Ammon's horn (tissue), 1 donor: ENCODE measurements around the gene TRAPPC12.
A peak's percentile ranks its signal among the peaks of the same experiment; 100 is the strongest.
"Not testable (repeated sequence)": the region's sequence is repeated elsewhere in the genome, so short reads cannot be mapped to it uniquely, and the experiment has no call there.

Experiments
- DNase-seq: peaks from one replicate; pipeline ENCODE4 v3.0.0-alpha.2; 2016; ENCODE audit warnings: low spot score

The TRAPPC12 gene

DNA sequence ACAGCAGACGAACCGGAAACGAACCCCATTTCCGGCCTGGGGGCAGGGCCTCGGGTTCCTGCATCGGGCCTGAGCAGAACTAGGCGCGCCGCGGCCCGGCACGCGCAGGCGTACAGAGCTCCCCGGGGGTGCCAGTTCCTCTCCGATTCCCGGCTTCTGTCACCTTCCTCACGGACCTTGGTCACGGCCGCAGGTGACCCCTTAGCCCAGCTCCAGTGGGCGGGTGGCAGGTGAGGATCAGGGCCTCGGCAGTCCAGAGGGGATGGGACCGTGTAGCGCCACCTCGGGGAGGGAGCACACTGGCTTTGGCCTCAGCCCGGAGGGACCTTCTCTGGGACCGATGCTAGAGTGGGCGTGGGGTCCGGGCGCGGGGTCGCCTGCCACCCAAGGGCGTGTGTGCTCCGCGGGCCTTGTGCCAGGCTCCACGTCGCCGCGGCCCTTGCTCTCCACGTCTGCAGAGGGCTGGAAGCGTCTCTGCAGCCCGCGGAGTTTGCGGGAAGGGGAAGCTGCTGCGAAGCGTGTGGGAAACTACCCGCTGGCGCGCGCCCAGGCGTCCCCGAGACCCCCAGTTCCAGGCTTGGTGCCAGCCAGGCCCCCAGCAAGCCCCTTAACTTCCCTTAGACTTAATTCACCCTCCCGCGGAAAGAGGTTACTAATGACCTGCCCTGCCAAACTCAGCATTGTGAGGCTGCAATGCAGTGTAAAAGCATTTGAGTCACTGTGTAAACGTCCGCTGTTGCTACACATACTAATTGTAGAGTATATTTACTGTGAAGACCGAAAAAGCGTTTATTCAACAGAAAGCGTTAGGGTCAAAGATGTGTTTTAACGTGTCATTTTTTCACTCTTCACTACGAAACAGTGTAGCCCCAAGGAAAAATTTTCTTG is at the start of gene TRAPPC12:
TSS of gene TRAPPC12 (plus strand) at position 48 of the 888 bp plus-strand sequence. CDS start 7,930 bp downstream, outside the sequence.
- peak; percentile 90 for DNase-seq

DNA sequence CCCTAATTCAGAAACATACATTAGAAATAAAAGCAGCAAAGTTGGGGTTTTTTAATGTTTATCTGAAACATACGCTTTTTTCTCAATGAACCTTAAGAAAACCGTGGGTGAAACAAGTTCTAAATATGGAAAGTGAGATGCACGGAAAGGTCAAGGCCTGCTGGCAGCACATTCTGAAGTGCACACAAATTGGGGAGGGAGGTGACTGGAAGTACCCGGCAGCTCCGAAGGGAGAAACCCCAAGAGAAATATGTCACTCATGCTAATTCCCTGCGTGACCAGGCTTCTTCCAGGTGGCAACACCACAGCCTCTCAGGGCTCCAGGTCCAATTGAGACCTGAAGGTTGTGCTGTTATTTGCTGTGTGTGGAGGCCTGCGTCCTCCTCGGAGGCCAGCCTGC is 47.4 kb upstream of the TRAPPC12 start:
- no peak for DNase-seq

DNA sequence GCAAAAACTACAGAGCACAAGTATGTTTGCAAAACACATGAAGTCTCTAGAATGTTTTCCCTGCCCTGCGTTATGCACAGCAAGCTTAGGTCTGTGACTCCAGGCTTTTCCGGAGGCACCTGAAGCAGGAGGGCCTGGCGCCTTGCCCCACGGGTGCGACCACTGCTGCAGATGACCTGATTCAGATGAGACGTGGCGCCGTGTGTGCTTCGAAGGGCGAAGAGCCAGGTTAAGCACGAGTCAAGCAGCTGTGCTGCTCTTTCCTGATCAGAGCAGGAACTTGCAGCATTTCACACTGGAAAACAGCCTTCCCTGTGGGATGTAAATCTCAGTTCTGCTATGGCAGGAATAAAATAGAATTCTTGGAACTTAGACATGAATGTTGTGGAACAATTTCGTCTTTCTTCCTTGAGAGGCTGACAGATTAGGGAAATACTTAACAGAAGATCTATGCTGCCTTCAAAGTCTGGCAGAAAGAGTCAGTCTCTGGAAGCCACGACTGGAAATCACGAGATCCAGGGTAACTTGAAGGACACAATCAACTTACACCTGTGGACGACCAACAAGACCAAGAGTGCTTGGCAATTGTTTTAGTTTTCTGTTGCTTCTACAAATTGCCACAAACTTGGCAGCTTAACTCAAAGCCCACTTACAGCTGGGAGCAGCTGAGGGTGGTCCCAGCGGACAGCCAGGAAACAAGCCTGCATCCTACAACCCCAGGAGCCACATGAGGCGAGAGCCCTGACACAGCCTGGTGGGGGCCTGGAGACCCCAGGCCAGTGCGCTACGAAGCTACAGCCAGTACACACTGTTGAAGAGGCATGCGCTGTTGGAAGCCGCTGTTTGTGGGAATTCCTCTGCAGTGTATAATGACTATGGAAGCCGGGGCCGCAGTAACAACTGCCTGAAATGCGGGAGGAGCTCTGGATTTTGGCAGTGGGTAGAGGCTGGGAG is 44.8 kb upstream of the TRAPPC12 start:
- DNase-seq, result no peak

DNA sequence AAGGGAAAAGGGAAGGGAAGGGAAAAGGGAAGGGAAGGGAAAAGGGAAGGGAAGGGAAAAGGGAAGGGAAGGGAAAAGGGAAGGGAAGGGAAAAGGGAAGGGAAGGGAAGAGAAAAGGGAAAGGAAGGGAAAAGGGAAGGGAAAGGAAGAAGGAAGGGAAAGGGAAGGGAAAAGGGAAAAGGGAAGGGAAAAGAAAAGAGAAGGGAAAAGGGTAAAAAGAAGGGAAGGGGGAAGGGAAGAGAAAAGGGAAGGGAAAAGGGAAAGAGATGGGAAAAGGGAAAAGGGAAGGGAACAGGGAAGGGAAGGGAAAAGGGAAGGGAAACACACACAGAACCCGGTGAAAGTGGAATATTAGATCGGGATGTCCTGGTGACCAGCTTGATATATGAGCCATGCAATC is 42.6 kb upstream of the TRAPPC12 start:
- no peak for DNase-seq

DNA sequence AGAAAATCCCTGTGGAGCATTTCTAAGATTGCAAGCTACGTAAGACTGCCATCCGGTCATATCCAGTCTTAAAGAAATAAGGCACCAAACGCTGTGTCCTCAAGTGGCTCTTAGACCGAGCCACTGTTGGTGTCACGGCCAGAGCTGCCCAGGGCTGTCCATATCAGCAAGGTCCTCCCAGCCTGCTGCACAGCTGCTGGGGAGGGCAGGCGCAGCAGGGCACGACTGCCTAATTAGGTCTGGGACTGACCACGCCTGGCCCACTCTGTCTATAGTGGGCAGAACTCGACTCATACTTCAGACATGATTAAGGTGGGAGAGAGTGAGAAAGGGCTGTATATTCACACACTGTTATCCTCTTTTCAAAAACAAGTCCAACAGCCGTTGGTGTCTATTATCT is 41.2 kb upstream of the TRAPPC12 start:
- no peak for DNase-seq

DNA sequence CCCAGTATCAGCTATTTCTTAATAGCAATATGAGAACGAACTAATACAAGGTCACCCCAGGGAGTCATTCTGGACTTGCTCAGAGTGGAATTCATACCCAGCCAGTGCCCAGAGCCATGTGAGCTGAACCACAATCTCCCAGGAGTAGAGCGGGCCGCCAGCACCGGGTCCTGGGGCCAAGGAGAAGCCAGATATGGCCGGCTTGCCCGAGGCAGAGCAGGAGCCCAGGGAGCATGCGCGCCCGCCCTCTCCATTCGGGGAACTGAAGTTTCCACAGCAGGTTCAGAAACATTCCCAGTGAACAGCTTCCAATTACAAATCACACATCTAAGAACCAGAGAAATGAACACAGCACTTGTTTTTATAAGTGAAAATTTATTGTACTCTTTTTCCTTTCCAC is 39.4 kb upstream of the TRAPPC12 start:
- DNase-seq, result no peak

DNA sequence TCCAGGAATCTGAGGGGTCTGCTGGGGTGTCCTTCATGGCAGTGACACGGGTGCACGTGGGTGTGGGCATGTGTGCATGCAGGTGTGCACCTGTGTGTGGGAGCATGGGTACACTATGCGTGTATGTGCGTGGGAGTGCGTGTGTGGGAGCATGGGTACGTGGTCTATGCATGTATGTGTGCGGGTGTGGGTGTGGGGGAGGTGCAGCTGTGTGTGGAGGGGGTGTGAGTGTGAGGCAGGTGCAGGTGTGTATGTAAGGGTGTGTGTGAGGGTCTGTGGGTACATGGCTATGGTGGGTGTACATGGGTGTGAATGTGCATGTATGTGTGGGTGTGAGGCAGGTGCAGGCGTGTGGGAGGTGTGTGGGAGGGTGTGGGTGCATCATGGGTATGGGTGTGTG is 38.2 kb upstream of the TRAPPC12 start:
- DNase-seq, result no peak

DNA sequence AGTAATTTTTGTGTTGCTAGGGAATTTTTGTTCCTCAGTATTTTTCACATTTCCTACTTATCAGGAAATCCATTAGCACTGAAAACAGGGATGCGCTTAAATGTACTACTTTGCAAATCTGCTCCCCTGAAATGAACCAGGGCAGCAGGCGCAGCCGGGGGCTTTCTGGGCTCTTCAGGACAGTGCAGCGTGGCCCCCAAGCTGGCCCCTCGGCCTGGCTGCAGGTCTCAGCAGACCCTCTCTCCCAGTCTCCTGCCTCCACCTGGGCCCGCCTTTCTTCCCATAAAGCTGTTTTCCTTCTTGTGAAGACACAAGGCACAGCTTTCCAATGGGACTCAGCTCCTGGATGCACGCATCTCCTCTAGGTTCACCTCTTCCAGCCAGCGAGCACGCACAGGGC is 37.2 kb upstream of the TRAPPC12 start:
- DNase-seq, result no peak

DNA sequence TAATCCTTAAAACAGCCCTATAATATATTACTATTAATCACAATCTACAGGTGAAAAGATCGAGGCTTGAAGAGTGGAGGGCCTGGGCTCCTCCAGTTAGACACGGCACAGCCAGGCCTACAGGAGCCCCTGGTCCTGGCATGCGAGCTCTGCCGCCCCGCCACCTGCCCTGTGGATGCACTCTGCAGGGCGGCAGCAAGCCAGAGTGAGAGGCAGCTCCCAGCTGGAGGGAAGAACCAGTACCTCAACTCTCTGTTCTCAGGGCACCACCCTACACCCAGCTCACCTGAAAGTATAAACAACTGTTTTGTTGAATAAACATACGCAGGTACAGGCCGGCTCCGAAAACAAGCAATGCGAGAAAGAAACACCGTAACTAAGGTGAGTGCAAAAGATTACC is 36.5 kb upstream of the TRAPPC12 start:
- DNase-seq, result no peak

DNA sequence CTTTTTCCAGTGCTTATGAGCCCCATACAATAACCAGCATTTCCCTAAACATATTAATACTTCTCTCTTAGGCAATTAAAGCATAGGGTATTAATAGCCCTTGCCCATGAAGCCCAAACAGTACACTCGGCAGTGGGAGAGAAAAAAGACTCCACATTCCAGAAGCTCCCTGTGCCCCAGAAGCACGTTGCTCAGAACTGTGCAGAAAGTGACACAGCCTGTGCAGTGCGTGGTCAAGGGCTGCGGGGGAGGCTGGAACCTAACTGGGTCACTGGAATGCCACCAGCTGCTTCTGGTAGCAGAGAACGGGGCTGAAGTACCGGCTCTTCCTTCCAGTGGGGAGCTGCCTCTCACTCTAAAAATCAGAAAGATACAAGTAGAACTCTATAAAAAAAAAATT is 34.6 kb upstream of the TRAPPC12 start:
- no peak for DNase-seq

DNA sequence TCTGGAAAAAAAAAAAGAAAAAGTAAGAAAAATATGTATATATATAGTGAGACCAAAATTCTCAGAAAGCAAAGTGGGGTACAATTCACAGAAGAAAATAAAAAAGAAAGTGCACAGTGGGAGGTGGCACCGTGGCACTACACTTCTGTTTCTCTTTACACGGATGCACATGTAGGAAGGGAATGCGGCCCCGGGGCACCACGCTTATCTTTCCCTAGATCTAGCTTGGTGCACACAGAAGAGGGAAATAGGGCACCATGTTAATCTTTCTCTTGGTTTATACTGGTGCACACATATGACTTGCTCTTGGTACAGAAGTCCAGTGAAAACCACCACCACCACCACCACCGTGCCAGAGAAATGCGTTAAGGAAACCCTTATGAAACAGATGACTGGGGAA is 33.9 kb upstream of the TRAPPC12 start:
- no peak for DNase-seq

DNA sequence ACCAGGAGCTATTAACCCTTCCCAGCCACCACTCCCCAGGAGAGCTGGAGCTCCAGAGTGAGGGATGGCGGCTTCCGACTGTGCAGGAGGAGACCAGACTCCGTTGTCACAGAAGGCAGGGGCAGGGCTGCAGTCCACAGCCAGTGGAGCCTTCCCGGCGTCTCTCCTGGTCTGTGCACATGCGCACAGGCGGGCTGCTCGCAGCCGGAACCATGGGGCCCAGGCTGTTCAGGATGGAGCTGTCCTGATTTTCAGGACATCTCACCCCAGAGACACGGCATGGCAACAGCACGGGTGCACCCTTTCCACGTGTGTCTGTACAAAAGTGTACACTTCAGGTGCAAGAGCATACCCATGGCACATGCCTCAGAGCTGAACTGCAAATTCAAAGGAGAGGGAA is 30.7 kb upstream of the TRAPPC12 start:
- peak; percentile 41 for DNase-seq

DNA sequence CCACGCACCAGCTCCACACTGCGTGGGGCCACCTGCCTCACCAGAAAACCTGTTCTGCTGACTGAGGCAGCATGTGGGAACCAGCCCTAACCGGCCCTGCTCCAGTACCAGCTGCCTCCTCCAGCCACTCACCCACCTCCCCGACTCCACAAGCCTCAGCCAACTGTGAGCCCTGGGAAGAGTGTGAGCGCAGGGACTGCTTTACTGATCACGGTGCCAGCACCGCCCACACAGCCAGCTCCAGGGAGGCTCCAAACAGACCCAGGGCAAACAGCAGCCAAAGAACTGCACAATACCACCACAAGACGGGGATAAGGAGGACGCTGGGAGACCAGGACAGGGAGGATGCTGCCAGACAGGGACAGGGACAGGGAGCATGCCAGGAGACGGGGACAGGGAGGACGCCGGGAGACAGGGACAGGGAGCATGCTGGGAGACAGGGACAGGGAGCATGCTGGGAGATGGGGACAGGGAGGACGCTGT is 30.2 kb upstream of the TRAPPC12 start:
- DNase-seq, result peak; percentile 73

DNA sequence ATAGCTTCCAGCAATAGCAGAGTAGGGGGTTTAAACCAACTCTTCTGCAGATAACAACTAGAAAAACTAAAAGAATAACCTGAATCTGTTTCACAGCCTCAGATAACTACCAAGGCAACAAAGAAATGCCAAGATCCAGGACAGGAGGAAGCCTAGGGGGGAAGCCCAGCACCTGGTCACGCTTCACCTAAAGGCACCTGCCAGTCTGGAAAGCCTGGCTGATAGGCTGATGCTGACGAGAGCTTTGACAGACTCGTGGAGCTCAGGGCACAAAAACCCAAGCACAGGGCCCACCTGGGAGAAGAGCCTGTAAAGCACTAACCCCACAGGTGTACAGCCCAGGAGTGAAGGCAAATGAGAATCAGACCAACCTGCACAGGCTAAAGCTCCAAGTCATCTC is 24.5 kb upstream of the TRAPPC12 start:
- no peak for DNase-seq

DNA sequence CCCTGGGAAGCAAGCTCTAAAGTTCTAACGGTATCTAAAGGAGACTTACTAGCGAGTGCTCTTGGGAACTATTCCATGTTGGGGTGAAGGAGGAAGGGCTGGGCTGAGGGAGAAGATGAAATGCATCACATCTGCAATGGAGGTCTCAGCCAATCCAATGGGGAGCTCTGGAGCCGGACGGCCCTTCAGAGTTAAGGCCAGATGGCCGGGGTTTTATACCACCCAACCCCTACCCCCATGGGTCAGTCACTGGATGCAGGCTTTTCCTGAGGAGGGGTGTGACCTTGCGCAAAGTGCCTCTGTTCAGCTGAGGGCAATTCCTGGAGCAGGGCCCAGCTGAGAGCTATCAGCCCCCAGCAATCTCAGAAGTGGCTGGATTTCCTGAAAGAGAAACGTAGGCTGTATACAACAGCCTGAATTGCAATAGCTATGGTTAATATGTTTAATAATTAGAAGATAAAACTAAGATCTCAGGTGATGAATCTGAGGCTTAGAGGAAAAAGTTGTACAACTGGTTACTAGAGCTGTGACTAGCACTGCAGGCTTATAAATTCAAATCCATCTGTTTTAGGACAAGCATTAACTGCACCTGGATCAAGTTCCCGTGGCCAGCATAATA is 23.4 kb upstream of the TRAPPC12 start:
- no peak for DNase-seq

DNA sequence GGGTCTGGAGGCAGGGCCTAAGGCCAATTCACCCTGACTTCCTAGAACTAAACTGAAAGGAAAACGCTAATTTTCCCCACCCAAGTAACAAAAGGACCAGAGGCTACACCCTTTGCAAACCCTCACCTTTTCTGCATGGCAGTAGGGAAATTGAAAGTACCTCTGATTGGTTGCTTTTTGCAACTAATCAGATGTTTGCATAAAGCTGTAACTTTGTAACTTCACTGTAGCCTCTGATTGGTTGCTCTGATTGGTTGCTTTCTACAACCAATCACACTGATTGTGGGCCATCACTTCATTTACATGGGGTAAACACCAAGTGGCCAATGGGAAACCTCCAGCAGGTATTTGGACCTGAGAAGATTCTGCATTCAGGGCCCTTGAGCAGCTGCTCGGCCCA is 22.7 kb upstream of the TRAPPC12 start:
- DNase-seq, result no peak

DNA sequence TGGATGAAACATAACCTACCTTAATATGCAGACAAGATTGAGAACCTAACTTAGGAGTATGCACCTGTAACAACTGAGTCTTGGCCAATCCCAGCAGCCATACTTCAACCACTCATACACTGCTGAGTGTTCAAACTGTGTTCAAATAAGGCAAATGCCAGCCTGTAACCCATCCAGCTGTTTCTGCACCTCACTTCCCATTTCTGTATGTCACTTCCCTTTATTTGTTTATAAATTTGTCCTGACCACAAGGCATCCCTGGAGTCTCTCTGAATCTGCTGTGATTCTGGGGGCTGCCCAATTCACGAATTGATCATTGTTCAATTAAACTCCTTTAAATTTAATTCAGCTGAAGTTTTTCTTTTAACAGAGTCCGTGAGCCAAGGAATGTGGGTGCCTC is 22.0 kb upstream of the TRAPPC12 start:
- DNase-seq, result not testable (repeated sequence)

DNA sequence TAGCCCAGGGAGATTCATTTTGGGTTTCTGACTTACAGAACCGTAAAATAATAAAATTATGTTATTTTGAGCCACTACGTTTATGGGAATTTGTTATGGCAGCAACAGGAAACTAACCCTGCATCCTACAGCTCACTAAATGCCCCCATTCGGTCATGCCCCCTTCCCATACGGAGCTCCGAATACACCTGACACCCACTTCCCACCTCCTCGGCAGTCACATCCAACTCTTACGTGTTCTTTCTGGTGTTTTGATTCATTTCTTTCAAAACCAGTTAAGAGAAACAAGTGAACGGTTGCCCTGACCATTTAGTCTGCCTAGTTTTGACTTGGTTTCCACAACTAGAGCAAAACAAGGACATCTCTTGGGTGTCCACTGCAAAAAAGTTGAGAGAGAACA is 21.6 kb upstream of the TRAPPC12 start:
- no peak for DNase-seq

DNA sequence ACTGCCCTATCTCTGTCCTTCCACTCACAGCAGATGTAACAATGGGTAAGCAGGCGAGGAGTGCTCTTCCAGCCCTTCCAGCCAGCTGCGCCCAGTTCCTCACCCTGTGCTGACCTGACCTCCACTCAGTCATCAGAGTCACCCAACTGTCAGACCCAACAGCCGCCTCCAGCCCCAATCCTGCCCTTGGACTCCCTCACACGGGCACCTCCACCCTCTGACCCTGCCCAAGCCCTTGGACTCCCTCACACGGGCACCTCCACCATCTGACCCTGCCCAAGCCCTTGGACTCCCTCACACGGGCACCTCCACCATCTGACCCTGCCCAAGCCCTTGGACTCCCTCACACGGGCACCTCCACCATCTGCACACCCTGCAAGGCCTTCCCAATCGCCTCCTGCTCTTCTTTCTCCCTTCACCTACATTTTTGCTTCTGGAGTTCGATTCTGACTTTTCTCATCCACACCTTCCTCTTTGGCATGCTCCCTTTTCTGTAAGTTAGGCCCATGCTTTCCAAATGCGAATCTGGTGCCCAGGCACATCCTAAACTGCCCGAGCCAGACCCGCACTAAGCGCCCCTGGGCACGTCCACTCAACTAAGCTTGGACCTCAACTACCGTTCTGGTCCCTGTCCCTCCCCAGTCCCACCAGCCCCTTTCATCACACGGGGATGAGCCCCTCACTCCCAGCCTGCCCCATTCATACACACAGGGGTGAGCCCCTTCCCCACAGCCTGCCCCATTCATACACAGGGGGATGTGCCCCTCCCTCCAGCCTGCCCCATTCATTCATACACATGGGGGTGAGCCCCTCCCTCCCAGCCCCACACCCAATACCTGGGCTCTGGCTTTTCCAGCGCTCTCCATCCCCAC is 17.7 kb upstream of the TRAPPC12 start:
- no peak for DNase-seq

DNA sequence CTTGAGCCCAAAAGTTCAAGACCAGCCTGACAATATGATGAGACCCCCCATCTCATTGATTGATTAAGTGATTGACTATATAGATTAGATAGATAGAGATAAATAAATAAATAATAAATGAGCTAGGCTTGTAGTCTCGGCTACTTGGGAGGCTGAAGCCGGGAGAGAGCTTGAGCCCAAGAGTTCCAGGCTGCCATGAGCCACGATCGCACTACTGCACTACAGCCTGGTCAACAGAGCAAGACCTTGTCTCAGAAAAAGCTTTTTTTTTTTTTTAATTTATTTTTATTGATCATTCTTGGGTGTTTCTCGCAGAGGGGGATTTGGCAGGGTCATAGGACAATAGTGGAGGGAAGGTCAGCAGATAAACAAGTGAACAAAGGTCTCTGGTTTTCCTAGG is 14.3 kb upstream of the TRAPPC12 start:
- no peak for DNase-seq

DNA sequence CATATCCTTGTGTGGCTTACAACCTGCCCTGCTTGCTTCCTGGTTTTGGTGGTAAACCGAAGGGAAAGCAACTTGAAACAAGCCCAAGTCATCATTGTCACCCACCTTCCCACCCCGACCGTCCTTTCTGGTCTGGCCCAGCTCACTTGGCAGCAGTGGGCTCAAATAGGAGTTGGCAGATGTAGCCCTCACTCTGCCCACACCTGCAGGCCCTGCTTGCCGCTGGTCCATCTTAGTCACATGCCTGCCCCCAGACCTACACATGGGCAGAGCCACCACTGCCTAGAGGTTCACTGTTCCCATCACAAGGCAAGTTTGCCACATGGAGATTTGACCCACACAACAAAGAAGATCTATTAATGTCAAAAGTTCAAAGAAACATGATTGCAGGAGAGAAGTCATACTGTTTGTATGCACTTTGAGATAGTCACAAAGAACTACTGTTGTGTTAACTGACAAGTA is 11.2 kb upstream of the TRAPPC12 start:
- no peak for DNase-seq
